Measurements from ENCODE around the gene YTHDF2. TPM values are rescaled to one million over a fixed set of nuclear protein-coding genes. Genes with fewer than 3 reads are reported as not detected.

Gene YTHDF2
- total RNA-seq, 1 donor from 2014 or later, result 81.2 TPM

DNA sequence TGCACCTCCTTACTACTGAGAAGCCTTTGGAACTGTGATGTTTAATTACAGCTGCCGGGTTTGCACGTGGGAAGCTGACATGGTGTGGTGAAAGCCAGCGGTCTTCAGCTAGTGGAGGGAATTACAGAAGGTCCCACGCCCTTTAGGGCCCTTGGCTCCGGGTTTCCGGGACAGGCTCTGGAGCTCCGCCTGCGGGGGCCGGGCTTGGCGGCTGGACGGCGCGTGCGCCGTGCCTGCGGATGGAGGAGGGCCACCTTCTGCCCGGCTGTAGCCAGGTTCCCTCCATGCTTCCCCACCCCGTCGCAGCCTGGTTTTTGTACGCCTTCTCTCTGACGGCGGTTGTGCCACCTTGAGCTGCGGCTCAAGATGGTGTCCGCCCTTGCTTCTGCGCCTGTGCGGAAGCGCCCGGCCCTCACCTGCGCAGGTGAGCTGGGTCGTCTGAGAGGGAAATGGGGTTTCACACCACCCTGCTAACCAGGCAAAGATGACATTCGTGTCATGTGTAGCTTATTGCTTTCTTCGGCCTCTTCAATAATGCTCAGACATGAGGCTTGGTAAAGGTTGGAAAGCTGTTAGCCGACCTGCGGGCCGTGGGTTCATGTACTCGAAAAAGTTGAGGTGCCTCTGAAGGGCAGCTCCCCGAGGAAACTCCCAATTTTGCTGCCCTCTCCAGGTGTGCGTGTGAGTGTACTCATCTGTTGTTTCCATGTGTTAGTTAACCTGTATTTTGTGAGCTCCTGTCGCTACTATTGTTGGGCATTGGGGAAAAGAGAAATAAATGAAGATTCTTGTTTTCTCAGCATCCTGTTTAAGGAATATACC lies 38.6 kb downstream of the YTHDF2 start:
- ChIA-PET POLR2A (interaction anchor here (0.5 to 2.4 kb wide), 12 partner anchors 10 to 1049 kb away, joined by 3 to 23 read pairs (median 7); partner anchors contain the start of genes FAM76A, GMEB1, RCC1 and RNU11), CTCF (interaction anchor here (1.4 to 2.1 kb wide), 4 partner anchors 10 to 132 kb away, joined by 5 to 12 read pairs (median 8); partner anchors contain the start of gene TAF12)
- H3K27ac Mint-ChIP-seq, result peak overlapping the region; percentile 61
- no peaks in the 10 kb centered on the region for H3K27me3 Mint-ChIP-seq
- intact Hi-C loops (cut with micrococcal nuclease), result no loop called here
- H3K9me3 Mint-ChIP-seq, result no peaks in the 10 kb centered on the region
- peaks cover 6% of the 10 kb centered on the region for H3K36me3 Mint-ChIP-seq (ENCODE audit: low read depth)
- peak; percentile 62 for DNase-seq
- peak; percentile 95 for ATAC-seq (ENCODE audit: low read depth)
- TF ChIP-seq, protein P1, sequence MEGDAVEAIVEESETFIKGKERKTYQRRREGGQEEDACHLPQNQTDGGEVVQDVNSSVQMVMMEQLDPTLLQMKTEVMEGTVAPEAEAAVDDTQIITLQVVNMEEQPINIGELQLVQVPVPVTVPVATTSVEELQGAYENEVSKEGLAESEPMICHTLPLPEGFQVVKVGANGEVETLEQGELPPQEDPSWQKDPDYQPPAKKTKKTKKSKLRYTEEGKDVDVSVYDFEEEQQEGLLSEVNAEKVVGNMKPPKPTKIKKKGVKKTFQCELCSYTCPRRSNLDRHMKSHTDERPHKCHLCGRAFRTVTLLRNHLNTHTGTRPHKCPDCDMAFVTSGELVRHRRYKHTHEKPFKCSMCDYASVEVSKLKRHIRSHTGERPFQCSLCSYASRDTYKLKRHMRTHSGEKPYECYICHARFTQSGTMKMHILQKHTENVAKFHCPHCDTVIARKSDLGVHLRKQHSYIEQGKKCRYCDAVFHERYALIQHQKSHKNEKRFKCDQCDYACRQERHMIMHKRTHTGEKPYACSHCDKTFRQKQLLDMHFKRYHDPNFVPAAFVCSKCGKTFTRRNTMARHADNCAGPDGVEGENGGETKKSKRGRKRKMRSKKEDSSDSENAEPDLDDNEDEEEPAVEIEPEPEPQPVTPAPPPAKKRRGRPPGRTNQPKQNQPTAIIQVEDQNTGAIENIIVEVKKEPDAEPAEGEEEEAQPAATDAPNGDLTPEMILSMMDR (IDR thresholded peaks at IDR 0.05), result no peak
- H3K4me3 Mint-ChIP-seq, result peak overlapping the region; percentile 87
- peaks cover 10% of the 10 kb centered on the region for H3K4me1 Mint-ChIP-seq

DNA sequence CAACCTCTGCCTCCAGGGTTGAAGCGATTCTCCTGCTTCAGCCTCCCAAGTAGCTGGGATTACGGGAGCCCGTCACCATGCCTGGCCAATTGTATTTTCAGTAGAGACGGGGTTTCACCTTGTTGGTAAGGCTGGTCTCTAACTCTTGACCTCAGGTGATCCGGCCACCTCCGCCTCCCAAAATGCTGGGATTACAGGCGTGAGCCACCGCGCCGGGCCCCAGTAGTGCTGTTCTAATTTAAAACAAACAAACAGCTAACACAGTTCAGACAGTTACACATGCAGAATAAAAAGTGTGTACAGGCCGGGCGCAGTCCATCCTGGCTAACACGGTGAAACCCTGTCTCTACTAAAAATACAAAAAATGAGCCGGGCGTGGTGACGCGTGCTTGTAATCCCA lies 39.6 kb downstream of the YTHDF2 start:
- peaks cover 2% of the 10 kb centered on the region for H3K36me3 Mint-ChIP-seq (ENCODE audit: low read depth)
- ChIA-PET POLR2A (interaction anchor here (0.5 to 2.4 kb wide), 3 partner anchors 22 to 133 kb away, joined by 3 to 15 read pairs (median 12); partner anchors contain the start of genes GMEB1 and TAF12), CTCF (interaction anchor here (1.4 to 2.1 kb wide), 3 partner anchors 9 to 102 kb away, joined by 5 to 12 read pairs (median 8); no protein-coding TSS in a partner anchor)
- TF ChIP-seq, protein P1 (IDR thresholded peaks at IDR 0.05), result no peak
- H3K27me3 Mint-ChIP-seq, result no peaks in the 10 kb centered on the region
- DNase-seq (no peak), ATAC-seq (ENCODE audit: low read depth) (no peak)
- no peak overlapping the region for H3K27ac Mint-ChIP-seq
- no peak overlapping the region for H3K4me3 Mint-ChIP-seq
- peaks cover 10% of the 10 kb centered on the region for H3K4me1 Mint-ChIP-seq
- intact Hi-C loops (cut with micrococcal nuclease), result no loop called here
- no peaks in the 10 kb centered on the region for H3K9me3 Mint-ChIP-seq

DNA sequence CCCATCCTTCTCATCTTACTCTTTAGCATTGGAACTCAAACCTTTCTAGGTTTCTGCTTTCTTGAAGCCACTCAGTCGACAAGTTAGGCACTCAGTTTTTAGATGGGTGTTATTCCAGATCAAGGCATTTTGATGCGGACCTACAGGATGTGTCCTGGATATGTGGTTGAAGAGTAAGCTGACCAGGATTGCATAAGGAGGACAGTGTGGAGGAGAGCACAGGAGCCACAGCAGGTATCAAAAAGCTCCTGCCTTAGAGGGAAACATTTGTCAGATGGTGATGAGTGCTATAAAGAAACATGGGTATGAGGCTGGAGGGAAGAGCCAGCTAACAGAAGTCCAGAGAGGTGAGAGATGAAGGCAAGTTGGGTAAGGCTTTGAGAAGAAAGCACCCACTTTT lies 41.3 kb downstream of the YTHDF2 start:
- DNase-seq (no peak), ATAC-seq (ENCODE audit: low read depth) (no peak)
- TF ChIP-seq, protein P1 (IDR thresholded peaks at IDR 0.05), result no peak
- CTCF ChIA-PET, result no interaction called here
- Mint-ChIP-seq H3K36me3 (ENCODE audit: low read depth) (no peaks in the 10 kb centered on the region), H3K4me3 (no peak overlapping the region), H3K27ac (no peak overlapping the region), H3K9me3 (no peaks in the 10 kb centered on the region), H3K4me1 (peaks cover 10% of the 10 kb centered on the region), H3K27me3 (no peaks in the 10 kb centered on the region)
- POLR2A ChIA-PET, result interaction anchor here (0.5 to 0.6 kb wide), 3 partner anchors 31 to 193 kb away, joined by 3 to 8 read pairs (median 6); no protein-coding TSS in a partner anchor
- intact Hi-C loops (cut with micrococcal nuclease), result no loop called here

DNA sequence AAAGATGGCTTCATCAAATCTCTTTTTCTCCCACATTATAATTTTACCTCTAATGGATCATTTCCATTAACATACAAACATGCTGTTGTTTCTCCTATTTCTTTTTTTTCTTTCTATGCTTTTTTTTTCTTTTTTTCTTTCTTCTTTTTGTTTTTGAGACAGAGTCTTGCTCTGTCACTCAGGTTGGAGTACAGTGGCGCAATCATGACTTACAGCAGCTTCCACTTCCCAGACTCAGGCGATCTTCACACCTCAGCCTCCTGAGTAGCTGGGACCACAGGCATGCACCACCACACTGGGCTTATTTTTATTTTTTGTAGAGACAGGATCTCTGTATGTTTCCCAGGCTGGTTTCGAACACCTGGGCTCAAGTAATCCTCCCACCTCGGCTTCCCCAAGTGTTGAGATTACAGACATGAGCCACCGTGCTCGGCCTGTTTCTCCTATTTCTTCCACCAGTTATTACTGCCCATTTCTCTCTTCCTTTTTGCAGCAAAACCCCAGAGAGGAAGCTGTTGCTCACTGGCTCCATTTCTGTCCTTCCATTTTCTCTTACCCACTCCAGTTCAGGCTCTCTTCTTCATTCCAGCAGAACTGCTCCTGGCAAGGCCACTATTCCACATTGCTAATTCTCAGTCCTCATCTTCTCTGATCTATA lies 43.1 kb downstream of the YTHDF2 start:
- DNase-seq (no peak), ATAC-seq (ENCODE audit: low read depth) (no peak)
- TF ChIP-seq, protein P1 (IDR thresholded peaks at IDR 0.05), result no peak
- Mint-ChIP-seq H3K36me3 (ENCODE audit: low read depth) (no peaks in the 10 kb centered on the region), H3K4me3 (no peak overlapping the region), H3K27ac (no peak overlapping the region), H3K27me3 (no peaks in the 10 kb centered on the region), H3K4me1 (peaks cover 8% of the 10 kb centered on the region), H3K9me3 (no peaks in the 10 kb centered on the region)
- POLR2A ChIA-PET, result interaction anchor here (0.6 kb wide), 1 partner anchor 201 kb away, joined by 10 read pairs; no protein-coding TSS in a partner anchor
- CTCF ChIA-PET, result interaction anchor here (1.1 kb wide), 1 partner anchor 98 kb away, joined by 3 read pairs; no protein-coding TSS in a partner anchor
- intact Hi-C loops (cut with micrococcal nuclease), result no loop called here

DNA sequence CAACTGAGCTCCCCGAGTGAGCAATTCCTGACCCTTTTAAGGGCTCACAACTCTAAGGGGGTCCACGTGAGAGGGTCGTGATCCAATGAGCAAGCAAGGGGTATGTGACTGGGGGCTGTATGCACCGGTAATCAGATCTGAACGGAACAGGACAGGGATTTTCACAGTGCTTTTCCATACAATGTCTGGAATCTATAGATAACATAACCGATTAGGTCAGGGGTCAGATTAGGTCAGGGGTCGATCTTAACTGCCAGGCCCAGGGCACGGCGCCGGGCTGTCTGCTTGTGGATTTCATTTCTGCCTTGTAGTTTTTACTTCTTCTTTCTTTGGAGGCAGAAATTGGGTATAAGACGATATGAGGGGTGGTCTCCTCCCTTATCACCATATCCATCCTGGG lies 44.6 kb downstream of the YTHDF2 start:
- ATAC-seq (ENCODE audit: low read depth), result no peak
- H3K9me3 Mint-ChIP-seq, result no peaks in the 10 kb centered on the region
- intact Hi-C loops (cut with micrococcal nuclease), result no loop called here
- ChIA-PET POLR2A (no interaction called here), CTCF (interaction anchor here (1.1 kb wide), 1 partner anchor 101 kb away, joined by 3 read pairs; no protein-coding TSS in a partner anchor)
- TF ChIP-seq, protein P1 (IDR thresholded peaks at IDR 0.05), result no peak
- no peak for DNase-seq
- no peak overlapping the region for H3K4me3 Mint-ChIP-seq
- peaks cover 2% of the 10 kb centered on the region for H3K36me3 Mint-ChIP-seq (ENCODE audit: low read depth)
- H3K27ac Mint-ChIP-seq, result no peak overlapping the region
- no peaks in the 10 kb centered on the region for H3K27me3 Mint-ChIP-seq
- peaks cover 6% of the 10 kb centered on the region for H3K4me1 Mint-ChIP-seq
